GM19467 (cell line): ENCODE measurements around the gene C5AR1.
"Not testable (repeated sequence)": the region's sequence is repeated elsewhere in the genome, so short reads cannot be mapped to it uniquely, and the experiment has no call there.

Experiments
- ATAC-seq: cut with Tn5 transposase; IDR thresholded peaks from one replicate; pipeline ENCODE4 v1.9.1; 2021; ENCODE audit warnings: mild to moderate bottlenecking, moderate library complexity; ENCODE audit not compliant: unreplicated experiment

The C5AR1 gene

GRCh38 chr19:47283405-47284059 is 26.1 kb upstream of the C5AR1 start:
- no peak for ATAC-seq

- ATAC-seq = no peak
Measured at GRCh38 chr19:47284324-47284899, 25.2 kb upstream of the C5AR1 start.

DNA sequence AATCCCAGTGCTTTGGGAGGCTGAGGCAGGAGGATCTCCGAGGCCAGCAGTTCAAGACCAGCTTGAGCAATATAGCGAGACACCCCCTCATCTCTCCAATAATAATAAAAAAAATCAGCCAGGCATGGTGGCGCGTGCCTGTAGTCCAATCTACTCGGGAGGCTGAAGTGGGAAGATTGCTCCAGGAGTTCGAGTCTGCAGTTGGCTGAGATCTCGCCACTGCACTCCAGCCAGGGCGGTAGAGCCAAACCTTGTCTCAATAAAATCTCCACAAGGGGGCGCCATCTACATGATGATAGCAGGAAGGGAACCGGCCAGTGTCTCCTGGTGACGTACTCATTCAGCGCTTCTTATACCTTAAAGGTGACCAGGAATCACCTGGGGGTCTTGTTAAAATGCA is 13.6 kb upstream of the C5AR1 start:
- ATAC-seq = no peak

GRCh38 chr19:47300867-47301266 is 8.8 kb upstream of the C5AR1 start:
- not testable (repeated sequence) for ATAC-seq

GRCh38 chr19:47302249-47302648 is 7.4 kb upstream of the C5AR1 start:
- ATAC-seq = no peak

GRCh38 chr19:47303966-47304365 is 5.7 kb upstream of the C5AR1 start:
- no peak for ATAC-seq

DNA sequence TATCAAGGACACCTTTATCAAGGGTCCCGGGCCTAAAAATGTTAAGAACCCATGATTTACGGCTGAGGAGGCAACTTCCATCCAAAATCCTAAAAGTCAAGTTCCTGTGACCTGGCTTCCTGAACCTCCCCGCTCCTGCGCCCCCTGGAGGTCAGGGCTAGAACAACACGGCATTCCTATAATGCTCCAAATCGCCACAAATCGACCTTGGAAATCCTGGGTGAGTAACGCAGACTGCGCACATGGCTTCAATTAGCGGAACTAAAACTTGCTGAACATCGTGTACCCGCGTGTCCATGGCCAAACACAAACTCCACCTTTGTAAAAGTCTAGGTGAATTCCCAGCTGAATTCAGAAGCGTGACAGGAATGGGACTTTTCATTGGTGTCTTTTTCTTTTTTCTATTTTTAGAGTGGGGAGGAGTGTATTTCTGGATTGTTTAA is 4.3 kb upstream of the C5AR1 start:
- ATAC-seq = no peak

GRCh38 chr19:47306303-47306702 is 3.4 kb upstream of the C5AR1 start:
- no peak for ATAC-seq

- ATAC-seq = no peak
Measured at GRCh38 chr19:47309038-47309437, 623 bp upstream of the C5AR1 start.

- ATAC-seq = no peak
Measured at GRCh38 chr19:47310323-47310722, 662 bp downstream of the C5AR1 start.

DNA sequence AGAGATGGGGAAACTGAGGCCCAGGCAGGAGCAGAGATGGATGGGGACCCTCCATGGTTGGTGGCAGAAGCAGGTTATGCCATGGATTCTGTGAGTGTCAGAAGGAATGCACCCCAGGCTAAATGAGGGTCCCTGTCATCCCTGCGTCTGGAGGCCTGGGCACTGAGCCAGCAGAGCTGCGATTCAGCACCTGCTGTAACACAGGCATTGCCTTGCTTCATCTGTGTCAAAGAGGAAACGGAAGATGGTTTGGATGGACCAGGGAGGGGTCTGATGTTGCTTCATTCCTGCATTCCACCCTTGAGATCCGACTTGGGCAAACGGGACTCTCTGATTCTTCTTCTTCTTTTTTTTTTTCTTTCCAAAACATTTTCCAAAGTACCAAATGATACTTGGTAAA is 1.2 kb downstream of the C5AR1 start:
- no peak for ATAC-seq

DNA sequence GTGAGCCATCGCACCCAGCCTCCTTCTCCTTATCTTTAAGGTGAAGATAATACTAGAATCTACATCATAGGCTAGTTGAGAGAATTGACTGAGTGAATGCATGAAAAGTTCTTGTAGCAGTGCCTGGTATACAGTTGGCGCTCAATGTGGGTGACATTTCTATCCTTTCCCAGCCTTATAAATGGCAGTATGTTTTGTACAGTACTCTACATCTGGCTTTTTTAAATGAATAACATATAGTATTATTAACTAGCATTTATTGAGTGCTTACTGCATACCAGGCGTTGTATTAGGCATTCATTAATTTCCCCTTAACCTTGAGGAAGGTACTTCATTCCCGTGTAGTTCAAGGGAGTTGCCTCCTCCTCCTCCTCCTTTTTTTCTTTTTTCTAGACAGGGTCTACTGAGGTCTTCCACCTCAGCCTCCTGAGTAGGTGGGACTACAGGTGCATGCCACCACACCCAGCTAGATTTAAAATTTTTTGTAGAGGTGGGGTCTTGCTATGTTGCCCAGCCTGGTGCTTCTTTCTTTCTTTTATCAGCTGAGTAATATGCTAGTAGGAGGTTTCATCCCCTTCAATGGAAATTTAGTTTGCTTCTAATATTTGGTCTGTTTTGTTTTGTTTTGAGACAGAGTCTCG is 2.8 kb downstream of the C5AR1 start:
- no peak for ATAC-seq

DNA sequence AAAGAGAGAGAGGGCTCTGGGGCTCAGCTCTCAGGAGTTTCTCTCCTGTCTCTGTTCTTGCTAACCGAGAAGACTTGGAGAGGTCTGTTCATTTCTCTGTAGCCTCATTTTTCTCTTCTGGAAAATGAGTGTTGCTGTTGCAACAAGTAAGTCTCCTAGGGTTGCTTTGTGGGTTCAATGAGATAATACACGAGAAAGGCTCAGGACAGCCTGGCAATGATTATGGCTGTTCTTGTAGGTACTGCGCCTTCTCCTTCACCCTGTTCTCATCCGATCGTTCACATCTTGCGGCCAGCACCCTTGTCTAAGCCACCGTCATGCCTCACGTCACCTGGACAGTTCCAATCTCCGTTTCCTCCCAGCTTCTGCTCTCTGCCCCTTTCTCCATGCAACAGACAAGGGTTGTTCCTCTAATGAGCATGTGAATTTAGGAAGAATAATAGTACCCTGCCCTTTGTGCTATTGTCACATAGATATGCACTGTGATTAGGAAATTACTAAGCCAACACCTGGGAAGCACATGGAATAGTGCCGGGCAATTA is 4.2 kb downstream of the C5AR1 start:
- no peak for ATAC-seq

GRCh38 chr19:47315125-47315821 is 5.6 kb downstream of the C5AR1 start:
- ATAC-seq = no peak

DNA sequence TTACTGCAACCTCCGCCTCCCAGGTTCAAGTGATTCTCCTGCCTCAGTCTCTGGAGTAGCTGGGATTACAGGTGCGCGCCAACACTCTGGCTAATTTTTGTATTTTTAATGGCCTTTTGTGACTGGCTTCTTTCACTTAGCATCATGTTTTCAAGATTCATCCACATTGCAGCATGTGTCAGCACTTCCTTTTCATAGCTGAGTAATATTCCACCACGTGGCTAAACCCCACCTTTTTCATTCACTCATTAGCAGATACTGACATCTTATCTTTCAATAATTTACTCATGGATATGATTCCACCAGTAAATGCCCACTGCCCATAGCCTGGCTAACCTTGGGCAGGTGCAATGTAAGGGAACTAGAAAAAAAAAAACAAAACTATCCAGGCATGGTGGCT is 6.9 kb downstream of the C5AR1 start:
- no peak for ATAC-seq

DNA sequence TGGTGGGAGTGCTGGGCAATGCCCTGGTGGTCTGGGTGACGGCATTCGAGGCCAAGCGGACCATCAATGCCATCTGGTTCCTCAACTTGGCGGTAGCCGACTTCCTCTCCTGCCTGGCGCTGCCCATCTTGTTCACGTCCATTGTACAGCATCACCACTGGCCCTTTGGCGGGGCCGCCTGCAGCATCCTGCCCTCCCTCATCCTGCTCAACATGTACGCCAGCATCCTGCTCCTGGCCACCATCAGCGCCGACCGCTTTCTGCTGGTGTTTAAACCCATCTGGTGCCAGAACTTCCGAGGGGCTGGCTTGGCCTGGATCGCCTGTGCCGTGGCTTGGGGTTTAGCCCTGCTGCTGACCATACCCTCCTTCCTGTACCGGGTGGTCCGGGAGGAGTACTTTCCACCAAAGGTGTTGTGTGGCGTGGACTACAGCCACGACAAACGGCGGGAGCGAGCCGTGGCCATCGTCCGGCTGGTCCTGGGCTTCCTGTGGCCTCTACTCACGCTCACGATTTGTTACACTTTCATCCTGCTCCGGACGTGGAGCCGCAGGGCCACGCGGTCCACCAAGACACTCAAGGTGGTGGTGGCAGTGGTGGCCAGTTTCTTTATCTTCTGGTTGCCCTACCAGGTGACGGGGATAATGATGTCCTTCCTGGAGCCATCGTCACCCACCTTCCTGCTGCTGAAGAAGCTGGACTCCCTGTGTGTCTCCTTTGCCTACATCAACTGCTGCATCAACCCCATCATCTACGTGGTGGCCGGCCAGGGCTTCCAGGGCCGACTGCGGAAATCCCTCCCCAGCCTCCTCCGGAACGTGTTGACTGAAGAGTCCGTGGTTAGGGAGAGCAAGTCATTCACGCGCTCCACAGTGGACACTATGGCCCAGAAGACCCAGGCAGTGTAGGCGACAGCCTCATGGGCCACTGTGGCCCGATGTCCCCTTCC is 10.5 kb downstream of the C5AR1 start:
- no peak for ATAC-seq

DNA sequence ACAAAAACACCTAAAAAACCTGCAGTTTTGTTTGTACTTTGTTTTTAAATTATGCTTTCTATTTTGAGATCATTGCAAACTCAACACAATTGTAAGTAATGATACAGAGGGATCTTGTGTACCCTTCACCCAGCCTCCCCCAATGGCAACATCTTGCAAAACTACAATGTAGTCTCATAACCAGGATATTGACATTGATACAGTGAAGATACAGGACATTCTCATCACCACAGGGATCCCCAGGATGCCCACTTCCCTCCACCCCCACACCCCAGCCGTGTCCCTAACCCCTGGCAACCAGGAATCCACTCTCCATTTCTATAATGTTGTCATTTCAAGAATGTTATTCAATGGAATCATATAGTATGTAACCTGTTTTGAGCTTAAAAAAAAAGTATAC is 12.0 kb downstream of the C5AR1 start:
- no peak for ATAC-seq

- no peak for ATAC-seq
Measured at GRCh38 chr19:47322058-47322457, 12.4 kb downstream of the C5AR1 start.

DNA sequence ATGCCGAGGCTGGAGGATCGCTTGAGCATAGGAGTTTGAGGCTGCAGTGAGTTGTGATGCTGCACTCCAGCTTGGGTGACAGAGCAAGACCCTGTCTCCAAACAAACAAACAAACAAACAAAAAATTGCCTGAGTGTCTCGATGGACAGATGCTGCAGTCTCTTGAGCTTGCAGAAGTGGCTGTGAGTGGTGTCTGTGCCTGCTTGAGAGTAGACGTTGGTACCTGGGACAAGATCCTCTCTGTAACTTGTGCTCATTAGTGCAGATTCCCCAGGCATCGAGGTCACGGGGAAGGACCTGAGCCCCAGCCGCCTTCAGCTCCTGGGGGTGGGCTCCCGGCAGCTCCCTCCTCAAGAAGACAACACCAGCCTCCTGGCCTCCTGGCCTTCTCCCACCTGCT is 13.7 kb downstream of the C5AR1 start:
- ATAC-seq = no peak

GRCh38 chr19:47323872-47324271 is 14.2 kb downstream of the C5AR1 start:
- ATAC-seq = no peak
